Measurements from ENCODE around the gene PTPRD.

The PTPRD gene

GRCh38 chr9:8857926-8858595 is 1754.7 kb downstream of the PTPRD start (continued):
- TF ChIP-seq, protein P1, sequence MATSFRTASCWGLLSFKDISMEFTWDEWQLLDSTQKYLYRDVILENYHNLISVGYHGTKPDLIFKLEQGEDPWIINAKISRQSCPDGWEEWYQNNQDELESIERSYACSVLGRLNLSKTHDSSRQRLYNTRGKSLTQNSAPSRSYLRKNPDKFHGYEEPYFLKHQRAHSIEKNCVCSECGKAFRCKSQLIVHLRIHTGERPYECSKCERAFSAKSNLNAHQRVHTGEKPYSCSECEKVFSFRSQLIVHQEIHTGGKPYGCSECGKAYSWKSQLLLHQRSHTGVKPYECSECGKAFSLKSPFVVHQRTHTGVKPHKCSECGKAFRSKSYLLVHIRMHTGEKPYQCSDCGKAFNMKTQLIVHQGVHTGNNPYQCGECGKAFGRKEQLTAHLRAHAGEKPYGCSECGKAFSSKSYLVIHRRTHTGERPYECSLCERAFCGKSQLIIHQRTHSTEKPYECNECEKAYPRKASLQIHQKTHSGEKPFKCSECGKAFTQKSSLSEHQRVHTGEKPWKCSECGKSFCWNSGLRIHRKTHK (tag by site-specific recombination; IDR thresholded peaks at IDR 0.05) = no peak
- TF ChIP-seq PBX3 (CRISPR knock-in tag; IDR thresholded peaks at IDR 0.05) (no peak), ZNF23 (tag by site-specific recombination; IDR thresholded peaks at IDR 0.05; ENCODE audit: borderline replicate concordance) (no peak), ZNF335 (tag by site-specific recombination; conservative IDR thresholded peaks at IDR 0.05) (no peak; the same call in 1 of the 2 replicates), ZBTB48 (tag by site-specific recombination; IDR thresholded peaks at IDR 0.05) (no peak), ZNF311 (tag by site-specific recombination; IDR thresholded peaks at IDR 0.05; ENCODE audit: borderline replicate concordance) (no peak), REPIN1 (tag by site-specific recombination; IDR thresholded peaks at IDR 0.05; ENCODE audit: low read depth) (no peak), ZSCAN4 (tag by site-specific recombination; IDR thresholded peaks at IDR 0.05) (peak; percentile 19; the same call in 1 of the 2 replicates), ZNF16 (tag by site-specific recombination; IDR thresholded peaks at IDR 0.05; ENCODE audit: low read depth) (no peak), TRIM28 (IDR thresholded peaks at IDR 0.05; ENCODE audit: borderline replicate concordance, low read length) (no peak), ZNF791 (tag by site-specific recombination; IDR thresholded peaks at IDR 0.05) (no peak), ZNF140 (tag by site-specific recombination; IDR thresholded peaks at IDR 0.05) (no peak), ZNF670 (tag by site-specific recombination; IDR thresholded peaks at IDR 0.05; ENCODE audit: low read depth) (no peak), ZNF626 (tag by site-specific recombination; IDR thresholded peaks at IDR 0.05) (no peak), FEZF1 (tag by site-specific recombination; IDR thresholded peaks at IDR 0.05) (no peak), ZFP37 (tag by site-specific recombination; IDR thresholded peaks at IDR 0.05) (no peak), ZNF354C (tag by site-specific recombination; IDR thresholded peaks at IDR 0.05; ENCODE audit: borderline replicate concordance, low read depth) (no peak), KLF16 (tag by site-specific recombination; IDR thresholded peaks at IDR 0.05) (no peak), HOXC10 (CRISPR knock-in tag; IDR thresholded peaks at IDR 0.05) (no peak), ZNF777 (tag by site-specific recombination; IDR thresholded peaks at IDR 0.05; ENCODE audit: borderline replicate concordance) (no peak), ZNF677 (tag by site-specific recombination; IDR thresholded peaks at IDR 0.05) (no peak), ZNF221 (tag by site-specific recombination; IDR thresholded peaks at IDR 0.05; ENCODE audit: borderline replicate concordance) (no peak), ZSCAN18 (tag by site-specific recombination; IDR thresholded peaks at IDR 0.05) (no peak), ZNF785 (tag by site-specific recombination; IDR thresholded peaks at IDR 0.05) (no peak), ZNF510 (tag by site-specific recombination; IDR thresholded peaks at IDR 0.05; ENCODE audit: insufficient replicate concordance) (no peak), KLF1 (tag by site-specific recombination; IDR thresholded peaks at IDR 0.05) (no peak), YY1 (tag by site-specific recombination; IDR thresholded peaks at IDR 0.05) (no peak), EGR2 (tag by site-specific recombination; IDR thresholded peaks at IDR 0.05; ENCODE audit: low read depth) (peak; percentile 81; the same call in 1 of the 2 replicates), GLIS2 (tag by site-specific recombination; IDR thresholded peaks at IDR 0.05) (peak; percentile 64), ZNF394 (tag by site-specific recombination; IDR thresholded peaks at IDR 0.05; ENCODE audit: borderline replicate concordance) (peak; percentile 83; the same call in 1 of the 2 replicates), ZBTB20 (tag by site-specific recombination; IDR thresholded peaks at IDR 0.05) (no peak), ZNF639 (tag by site-specific recombination; IDR thresholded peaks at IDR 0.05) (no peak)
- TF ChIP-seq, protein P2, sequence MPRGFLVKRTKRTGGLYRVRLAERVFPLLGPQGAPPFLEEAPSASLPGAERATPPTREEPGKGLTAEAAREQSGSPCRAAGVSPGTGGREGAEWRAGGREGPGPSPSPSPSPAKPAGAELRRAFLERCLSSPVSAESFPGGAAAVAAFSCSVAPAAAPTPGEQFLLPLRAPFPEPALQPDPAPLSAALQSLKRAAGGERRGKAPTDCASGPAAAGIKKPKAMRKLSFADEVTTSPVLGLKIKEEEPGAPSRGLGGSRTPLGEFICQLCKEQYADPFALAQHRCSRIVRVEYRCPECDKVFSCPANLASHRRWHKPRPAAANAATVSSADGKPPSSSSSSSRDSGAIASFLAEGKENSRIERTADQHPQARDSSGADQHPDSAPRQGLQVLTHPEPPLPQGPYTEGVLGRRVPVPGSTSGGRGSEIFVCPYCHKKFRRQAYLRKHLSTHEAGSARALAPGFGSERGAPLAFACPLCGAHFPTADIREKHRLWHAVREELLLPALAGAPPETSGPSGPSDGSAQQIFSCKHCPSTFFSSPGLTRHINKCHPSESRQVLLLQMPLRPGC (tag by site-specific recombination; IDR thresholded peaks at IDR 0.05) = no peak
